NCI-H2227 (cell line): ENCODE results near the gene NAA15.
A peak's percentile ranks its signal among the peaks of the same experiment; 100 is the strongest.
"Not testable (repeated sequence)": the region's sequence is repeated elsewhere in the genome, so short reads cannot be mapped to it uniquely, and the experiment has no call there.

Source experiments
- DNase-seq: peaks from one replicate; lab custom pipeline; 2025; ENCODE audit not compliant: unreplicated experiment; lab: John Stamatoyannopoulos, UW

The NAA15 gene

DNA sequence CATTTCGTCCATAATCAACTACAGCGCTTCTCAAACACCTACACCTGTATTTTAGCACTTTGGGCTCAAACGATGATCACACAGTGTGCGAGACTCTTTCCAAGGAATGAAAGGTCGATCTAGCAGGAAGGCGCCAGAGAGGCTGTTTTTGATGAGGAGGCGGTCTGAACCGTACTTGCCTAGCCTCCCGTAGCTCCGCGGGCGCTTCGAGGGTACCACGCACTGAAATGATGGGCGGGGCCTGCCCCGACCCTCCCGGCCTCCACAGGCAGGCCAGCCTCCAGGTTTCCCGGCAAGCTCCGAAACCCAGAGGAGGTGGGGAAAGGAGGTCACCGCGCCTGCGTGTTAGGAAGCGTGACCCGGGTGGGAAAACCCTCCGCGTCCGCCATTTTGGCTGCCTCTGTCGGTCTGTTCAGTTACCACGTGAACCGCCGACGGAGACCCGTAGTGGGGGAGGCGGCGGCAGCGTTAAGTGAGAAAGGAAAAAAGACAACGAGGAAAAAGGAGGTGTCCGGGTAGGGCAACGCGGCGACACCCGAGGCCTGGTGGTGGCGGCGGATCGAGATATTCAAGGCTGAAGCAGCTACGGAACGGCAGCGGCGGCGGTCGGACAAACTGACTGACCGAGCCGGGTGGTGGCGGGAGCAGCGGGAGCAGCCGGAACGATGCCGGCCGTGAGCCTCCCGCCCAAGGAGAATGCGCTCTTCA, at the start of gene NAA15:
TSS of gene NAA15 (plus strand) at position 393 of the 708 bp plus-strand sequence. CDS start at position 666, 273 bp downstream.
- DNase-seq: peak; percentile 97

DNA sequence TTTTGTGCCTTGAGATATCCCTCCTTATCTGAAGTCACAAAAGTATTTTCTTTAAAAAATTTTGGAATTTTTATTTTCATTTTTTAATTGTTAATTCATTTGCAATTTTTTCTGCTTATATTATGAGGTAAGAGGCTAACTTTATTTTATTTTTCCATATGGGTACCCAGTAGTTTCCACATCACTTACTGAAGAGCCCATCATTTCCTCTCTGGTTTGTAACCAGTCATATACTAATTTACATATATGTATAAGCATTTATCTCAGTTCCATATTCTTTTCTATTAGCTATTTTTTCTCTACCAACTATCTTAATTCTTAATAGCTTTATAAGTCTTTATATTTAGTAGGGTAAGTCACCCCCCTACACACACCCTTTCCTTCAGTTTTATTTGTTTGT, 48.3 kb upstream of the NAA15 start:
- DNase-seq: no peak

DNA sequence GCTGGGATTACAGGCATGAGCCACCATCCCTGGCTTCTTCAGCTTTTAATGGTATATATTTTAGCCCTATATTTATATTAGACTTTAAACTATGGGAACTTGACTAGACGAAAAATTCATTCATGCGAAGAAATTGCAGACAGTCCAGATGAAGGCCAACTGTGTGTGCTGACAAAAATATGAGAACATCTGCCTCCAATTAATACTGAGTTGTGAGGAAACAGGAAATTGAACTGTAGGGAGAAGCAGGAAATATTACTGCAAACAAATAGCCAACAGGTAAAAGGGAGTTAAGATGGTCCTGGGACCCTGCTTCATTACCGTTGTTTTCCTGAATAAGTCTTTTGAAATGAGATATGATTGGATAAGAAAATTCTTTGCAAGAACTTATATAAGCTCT, 47.6 kb upstream of the NAA15 start:
- no peak for DNase-seq

DNA sequence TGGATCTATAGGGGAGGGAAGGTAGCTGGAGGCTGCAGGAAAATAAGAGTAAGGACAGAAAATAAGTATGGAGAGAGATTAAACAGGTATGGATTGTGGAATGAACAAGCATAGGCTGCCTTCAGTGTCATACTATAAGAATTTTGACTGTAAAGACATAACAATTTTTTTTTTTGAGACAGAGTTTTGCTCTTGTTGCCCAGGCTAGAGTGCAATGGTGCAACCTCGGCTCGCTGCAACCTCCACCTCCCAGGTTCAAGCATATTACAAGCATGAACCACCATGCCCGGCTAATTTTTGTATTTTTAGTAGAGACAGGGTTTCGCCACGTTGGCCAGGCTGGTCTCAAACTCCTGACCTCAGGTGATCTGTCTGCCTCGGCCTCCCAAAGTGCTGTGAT, 45.7 kb upstream of the NAA15 start:
- not testable (repeated sequence) for DNase-seq

DNA sequence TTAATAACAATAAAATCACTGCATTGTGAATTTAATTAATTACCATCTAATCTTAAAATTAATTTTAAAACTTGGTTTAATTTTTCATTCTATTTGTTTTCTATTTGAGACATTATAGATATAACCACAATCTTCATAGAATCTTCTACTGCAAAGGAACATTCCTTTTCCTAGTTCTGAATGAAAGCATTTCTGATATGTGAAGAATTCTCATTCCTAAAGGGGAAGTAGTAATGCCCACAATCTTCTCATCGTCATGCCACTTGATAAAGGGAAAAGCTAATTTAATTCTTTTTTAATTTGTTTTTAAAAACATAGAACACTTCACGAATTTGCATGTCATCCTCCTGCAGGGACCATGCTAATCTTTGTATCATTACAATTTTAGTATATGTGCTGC, 45.0 kb upstream of the NAA15 start:
- no peak for DNase-seq

DNA sequence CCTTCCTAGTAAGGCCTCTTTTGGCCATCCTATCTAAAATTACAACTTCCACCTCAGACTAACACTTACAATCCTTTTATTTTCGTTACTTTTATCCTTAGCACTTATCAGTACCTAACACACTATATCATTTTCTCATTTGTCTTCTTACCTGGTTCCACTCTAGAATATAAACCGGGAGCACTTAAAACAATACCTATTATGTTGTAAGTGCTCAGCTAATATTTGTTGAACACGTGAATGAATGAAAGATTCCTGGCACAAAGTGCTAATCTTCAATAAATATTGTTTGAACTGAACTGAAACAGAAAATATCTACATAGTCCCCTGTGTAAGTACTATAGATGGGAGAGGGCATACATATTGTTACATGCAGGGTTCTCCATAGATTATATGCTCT, 35.7 kb upstream of the NAA15 start:
- no peak for DNase-seq

DNA sequence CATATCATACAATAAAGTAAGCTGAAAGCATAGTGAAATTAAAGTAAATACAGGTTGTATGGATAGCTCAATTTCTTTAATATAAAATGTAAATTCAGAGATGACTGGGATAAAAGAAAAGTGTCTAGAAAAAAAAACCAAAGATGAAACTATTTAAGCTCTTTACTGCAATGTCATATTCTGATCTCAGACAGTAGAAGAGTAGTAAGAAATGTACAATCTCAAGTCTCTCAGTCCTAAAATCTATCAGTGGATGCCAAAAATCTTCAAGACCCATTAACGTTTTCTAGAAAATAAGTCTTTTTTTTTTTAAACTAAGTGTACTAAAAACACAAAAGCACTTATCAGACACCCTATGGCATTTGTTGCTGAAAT, 35.1 kb upstream of the NAA15 start:
- DNase-seq: no peak

DNA sequence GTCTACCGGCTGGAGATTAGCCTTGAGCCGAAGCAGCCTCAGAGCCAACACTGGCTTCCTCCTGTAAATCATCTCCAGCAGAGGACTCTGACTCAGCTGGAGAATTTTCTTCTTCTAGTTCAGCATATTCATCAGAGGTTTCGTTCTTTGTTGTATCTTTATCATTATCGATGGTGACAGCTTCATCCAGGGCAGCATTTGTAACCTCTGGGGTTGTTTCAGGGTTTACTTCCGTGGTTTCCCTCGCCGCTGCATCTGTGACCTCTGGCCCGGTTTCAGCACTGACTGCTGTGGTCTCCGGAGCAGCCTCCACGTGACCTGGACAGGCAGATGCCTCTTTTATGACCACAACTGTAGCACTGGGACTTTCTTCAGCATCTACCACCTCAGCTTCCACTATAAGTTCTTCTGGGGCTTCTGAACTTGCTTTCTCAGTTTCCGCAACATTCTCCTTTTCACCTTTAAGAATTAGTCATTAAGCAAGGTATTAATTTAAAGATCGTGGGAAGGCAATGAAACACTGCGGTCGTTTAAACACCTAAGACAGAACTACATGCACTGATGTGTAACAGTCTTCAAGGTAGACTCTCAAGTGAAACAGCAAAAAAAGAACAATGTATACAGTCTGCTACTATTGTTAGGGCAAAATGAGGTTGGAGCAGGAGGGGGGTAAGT, 34.6 kb upstream of the NAA15 start:
- peak; percentile 22 for DNase-seq

DNA sequence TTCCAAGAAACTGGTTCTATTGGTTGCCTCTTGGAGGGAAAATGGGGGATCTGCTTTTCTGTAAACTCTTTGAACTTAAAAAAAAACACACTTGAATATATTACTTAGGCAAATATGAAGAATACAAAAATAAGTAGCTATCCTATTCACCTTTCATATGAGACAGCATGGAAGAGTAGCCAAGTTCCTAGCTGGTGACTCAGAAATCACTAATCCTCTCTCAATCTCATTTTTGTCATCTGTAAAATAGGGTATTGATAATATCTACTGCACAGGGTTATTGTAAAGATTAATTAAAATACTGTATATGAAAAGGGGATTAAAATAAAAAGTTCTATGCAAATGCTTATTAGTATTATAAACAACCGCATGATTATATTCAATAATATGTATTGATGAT, 34.0 kb upstream of the NAA15 start:
- DNase-seq: no peak

DNA sequence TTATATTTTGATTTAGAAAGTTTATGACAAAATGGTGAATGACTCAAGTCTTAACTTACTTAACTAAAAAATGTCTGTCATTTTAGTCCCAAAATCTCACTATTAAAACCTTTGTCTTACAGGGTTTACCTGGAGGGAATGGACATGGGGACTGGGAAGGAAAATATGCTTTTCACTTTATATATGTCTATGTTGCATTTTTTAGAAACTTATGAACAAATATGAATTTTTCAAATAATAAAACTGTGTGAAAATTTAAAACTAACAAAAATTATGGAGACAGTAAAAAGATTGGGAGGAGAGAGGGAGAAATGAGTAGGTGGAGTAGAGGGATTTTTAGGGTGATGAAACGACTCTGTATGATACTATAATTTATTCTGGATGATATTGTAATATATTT, 27.5 kb upstream of the NAA15 start:
- DNase-seq: no peak

DNA sequence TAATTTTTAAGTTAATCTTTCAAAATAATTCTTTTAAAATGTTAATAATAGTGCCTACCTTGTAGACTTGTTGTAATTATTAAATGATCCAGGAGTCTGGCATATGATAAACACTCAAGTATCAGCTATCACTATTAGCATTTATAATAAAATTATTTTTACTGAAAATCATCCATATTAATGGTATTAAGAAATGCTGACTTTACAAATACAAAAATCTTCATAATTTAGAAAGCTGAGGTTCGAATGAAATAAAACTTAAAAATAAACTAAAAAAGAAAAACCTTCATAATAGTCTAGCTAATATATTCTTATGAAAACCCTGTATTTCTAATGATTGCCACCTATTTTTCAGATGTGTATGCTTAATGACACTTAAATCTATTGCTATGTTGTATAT, 26.5 kb upstream of the NAA15 start:
- DNase-seq: no peak

DNA sequence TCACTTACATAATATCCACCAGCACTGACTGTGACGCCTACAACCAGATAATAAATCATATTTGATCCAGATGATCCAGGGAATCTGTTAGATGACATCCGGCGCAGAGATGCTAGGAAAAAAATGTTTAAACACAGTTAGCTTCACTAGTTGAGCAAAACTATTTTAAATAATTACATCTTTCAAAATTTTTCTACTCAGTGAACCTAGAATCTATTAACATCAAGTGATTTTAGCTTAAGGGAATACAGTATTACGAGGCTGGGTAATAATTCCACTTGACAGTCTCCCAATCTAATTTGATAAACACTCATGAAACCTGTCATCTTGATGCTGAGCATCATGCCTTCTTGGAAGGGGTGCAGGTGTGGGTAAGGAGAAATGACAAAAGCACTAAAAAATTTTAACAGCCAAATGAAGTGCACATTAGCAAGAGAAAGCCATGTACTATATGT, 26.0 kb upstream of the NAA15 start:
- peak; percentile 25 for DNase-seq

DNA sequence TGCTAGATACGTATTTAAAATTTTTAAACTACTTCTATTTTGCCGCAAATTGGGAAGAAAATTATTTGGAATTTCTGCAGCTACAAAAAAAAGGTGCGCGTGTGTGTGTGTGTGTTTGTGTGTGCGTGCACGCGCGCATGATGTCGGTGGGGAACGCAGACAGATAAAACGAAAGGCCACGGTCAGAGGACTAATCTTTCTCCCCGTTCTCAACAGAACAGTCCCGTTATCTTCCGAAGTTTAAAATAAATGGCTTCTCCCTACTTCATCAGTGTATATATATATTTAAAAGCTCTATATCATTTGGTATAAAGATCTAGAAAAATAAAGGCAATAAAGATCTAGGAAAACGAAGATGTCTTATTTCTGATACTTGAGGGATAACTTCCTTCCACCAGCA, 22.8 kb upstream of the NAA15 start:
- DNase-seq: peak; percentile 27

DNA sequence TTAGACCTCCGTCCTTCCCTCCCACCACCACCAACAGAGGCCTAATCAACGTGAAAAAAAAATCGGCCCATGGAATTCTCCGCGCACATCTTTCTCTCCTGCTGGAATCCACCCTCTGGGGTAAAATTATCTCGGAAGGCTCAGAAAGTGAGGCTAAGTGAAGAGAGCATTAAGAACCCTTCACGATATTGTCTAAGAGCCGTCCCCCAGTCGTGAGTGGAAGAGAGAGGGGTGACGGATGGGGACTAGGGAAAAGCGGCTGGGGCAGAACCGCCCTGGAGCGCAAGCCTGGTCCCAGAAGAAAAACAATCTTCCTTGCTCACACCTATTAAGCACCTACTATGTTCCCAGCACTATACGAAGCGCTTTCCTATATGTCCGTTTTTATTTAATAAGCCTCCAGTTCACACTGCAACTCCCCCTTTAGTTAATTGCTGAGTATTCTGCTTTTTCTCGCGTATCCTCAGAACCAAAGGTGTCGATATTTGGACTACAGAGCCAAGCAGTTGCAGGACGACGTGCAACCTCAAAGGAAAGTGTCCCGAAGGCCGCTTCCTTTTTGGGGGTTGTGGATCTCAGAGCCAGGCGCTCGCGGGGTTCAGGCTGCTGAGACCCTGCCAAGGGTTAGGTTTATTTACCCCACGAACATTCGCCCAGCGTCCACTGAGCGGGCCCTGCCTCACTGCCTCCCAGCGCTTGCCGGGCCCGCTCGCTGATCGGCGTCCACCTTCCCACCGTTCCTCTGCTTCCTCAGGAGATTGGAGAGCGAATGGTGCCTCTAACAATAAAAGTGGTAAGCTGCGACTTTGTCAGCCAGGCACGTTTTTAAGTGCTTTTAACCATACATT, 22.2 kb upstream of the NAA15 start:
- DNase-seq: peak; percentile 14

DNA sequence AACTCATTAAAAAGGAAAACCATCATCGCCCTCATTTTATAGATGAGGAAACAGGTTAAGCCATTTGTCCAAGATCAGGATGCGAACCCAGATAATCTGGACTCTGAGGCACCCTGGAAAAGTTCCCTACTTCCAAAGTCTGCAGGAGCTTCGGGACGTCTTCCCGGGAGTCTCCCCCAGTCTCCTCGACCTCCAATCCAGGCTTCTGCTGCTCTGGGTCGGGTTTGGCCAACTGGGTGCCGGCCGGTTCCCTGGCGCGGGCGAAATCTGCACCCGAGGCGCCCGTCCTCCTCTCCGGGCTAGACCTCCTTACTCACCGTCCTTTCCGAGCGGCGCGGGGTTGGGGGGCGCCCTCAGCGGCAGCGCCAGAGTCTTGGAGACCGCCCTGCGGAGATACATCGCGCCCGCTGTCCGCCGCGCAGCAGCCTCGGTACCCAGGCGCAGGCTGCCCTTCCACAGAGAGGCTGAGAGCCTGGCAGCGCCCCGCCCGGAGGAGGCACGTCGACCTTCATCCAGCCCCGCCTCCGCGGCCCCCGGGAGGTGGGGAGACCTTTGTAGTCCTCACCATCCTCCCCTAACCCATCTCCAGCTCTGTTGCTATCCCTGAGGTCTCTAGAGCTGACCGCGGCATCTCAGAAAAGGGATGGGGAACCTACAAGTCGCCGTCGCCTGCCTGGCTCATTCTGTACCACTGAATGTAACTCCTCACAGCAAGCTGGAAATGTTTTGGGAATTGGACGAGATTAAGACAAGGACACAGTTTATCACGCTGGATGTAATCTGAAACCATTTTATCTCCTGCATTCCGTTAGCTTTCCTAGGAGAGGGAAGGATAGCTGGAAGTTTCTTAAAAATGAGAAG, 21.3 kb upstream of the NAA15 start, which contains the start of gene MGARP:
TSS of gene MGARP (minus strand) at position 466 of the 861 bp plus-strand sequence. CDS start at position 399, 67 bp downstream.
- peak; percentile 53 for DNase-seq

DNA sequence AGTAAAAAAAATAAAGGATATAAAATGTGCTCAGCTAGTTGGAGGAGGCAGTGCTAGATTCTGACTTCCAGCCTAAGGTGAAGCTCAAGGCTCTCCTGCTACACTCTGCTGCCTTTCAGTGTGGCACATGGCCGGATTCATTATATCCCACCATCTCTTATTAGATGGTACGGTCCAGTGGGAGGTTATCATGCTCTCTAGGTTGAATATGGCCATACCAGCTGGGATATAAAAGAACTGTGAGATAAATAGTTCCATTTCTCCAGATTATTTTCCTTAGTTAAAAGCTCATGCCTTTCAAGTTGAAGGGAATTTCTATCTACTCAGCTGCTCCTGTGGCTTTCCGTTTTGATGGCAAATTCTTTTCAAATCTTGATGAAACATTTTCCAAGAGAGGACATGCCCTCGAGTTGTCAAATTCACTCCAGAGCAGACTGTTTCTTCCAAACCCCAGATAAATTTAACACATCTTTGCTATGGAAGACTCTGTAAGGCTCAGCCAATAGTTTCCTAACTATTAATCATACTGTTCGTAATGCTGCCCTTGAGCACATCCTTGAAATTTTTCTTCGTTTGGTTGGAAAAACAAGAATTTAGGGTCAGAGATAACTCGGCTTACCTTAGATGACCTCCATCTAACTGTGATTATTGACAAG, 19.1 kb upstream of the NAA15 start:
- no peak for DNase-seq

DNA sequence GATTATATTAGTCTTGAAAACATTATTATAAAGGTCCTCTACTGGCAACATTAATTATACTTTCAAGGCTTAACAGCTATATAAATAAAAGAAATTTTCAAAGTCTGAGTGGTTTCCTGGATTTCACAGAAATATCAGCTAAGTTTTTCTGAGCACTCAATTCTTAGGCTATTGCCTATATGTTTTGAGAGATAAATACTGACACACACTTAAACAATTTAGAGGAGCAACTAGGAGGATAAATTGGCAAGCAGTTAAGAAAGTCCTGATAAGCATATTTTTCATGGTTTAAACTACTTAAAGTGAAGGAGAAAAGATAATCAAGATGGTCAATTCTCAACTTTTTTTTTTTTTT, 18.6 kb upstream of the NAA15 start:
- DNase-seq: no peak

DNA sequence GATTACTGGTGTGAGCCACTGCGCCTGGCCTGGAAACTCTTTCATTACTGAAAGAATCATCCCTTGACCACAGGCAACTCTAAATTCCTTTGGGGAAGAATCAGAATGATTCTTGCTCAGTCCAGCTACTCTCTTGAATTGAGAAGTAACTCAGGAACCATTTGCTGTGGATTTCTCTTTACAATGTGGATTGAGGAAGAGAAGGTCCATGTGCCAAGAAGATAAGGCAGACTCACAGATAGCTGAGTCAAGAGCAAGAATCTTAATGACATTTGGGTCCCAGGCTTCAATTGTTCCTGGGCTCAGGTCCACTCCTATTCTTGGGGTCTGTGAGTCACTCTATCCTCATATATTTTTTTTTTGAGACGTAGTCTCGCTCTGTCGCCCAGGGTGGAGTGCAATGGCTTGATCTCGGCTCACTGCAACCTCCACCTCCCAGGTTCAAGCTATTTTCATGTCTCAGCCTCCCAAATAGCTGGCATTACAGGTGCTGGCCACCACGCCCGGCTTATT, 15.1 kb upstream of the NAA15 start:
- DNase-seq: no peak

DNA sequence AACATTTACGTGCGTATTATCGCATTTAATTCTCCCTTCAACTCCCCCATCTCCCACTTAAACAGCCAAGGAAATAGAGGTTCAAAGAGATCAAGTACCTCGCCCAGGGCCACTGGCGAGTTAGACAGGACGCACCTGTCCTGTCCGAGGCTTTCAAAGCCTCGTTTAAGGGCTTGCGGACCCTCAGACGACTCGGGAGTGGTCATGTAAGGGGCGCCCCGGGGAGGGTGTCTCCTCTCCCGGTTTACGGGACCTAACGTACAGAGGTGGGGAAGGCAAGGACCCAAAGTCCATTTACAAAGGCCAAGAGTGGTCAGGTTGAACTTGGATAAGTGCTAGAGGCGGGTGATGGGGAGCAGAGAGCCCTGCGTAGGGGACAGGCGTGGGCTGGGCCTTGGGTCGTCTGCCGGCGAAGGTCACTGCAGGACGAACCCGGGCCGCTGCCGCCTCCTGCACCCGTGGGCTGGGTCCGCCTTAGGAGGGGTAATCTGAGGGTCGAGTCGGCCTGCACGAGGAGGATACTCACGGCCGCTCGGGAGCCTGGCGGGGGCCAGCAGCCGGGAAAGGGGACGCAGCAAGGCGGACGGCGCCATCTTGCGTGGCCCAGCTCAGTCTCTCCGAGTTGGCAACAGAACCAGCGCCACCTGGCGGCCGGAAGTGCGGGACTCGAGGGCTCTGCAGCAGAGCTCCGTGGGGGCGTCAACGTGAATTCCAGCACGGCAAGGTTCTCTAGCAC, 5.9 kb upstream of the NAA15 start:
- DNase-seq: peak; percentile 94

DNA sequence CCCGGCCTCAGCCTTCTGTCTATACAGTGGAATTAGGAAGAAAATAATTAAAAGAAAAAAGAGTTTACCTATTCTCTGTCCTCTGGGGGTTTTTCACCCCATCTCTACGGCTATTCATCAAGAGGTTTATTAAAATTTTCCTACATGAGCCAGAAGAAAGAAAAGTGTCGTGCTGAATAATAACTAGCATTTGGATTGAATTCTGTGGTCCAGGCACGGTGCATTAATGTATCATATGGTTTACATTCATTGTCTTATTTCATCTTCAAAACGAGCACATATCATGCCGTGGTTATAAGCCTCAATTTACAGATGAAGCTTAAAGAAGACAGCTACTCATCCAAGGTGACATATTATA, 5.4 kb upstream of the NAA15 start:
- DNase-seq: no peak
